H9 (cell line): ENCODE results near the gene ABT1. TPM values are rescaled to one million over a fixed set of nuclear protein-coding genes. Genes with fewer than 3 reads are reported as not detected.

Experiments used
- DNase-seq: peaks from one replicate; pipeline ENCODE4 v3.0.0-alpha.2; 2017
- H2AFZ ChIP-seq: one replicate; pipeline ENCODE4 v1.6.1; 2013; ENCODE audit warnings: mild to moderate bottlenecking, low read length, control low read depth, moderate library complexity
- H2AK5ac ChIP-seq: 2 replicates; pipeline ENCODE4 v1.6.1; 2013; ENCODE audit warnings: low read length, control low read depth, mixed read lengths; ENCODE audit not compliant: insufficient read length
- H2BK120ac ChIP-seq: one replicate; pipeline ENCODE4 v1.6.1; 2013; ENCODE audit warnings: low read depth, mild to moderate bottlenecking, low read length, control low read depth, inconsistent platforms; ENCODE audit not compliant: poor library complexity, severe bottlenecking
- H2BK12ac ChIP-seq: 2 replicates; pipeline ENCODE4 v1.6.1; 2013; ENCODE audit warnings: low read length, control low read depth, mixed read lengths, low read depth; ENCODE audit not compliant: insufficient read length
- H2BK15ac ChIP-seq: 2 replicates; pipeline ENCODE4 v1.6.1; 2013; ENCODE audit warnings: low read depth, low read length, control low read depth
- H2BK20ac ChIP-seq: one replicate; pipeline ENCODE4 v1.6.1; 2013; ENCODE audit warnings: low read depth, mild to moderate bottlenecking, low read length, control low read depth, inconsistent platforms; ENCODE audit not compliant: poor library complexity, severe bottlenecking
- H2BK5ac ChIP-seq: 2 replicates; pipeline ENCODE4 v1.6.1; 2013; ENCODE audit warnings: low read length, control low read depth, mixed read lengths; ENCODE audit not compliant: insufficient read length
- H3K14ac ChIP-seq: 2 replicates; pipeline ENCODE4 v1.6.1; 2013; ENCODE audit warnings: low read length, control low read depth; ENCODE audit not compliant: insufficient read depth
- H3K18ac ChIP-seq: 2 replicates; pipeline ENCODE4 v1.6.1; 2013; ENCODE audit warnings: low read depth, mild to moderate bottlenecking, mixed read lengths, low read length, control low read depth; ENCODE audit not compliant: insufficient read length
- H3K23ac ChIP-seq: 2 replicates; pipeline ENCODE4 v1.6.1; 2013; ENCODE audit warnings: low read length, control low read depth, mixed read lengths, low read depth; ENCODE audit not compliant: insufficient read length
- H3K23me2 ChIP-seq: 2 replicates; pipeline ENCODE4 v1.6.1; 2013; ENCODE audit warnings: low read depth, mild to moderate bottlenecking, mixed read lengths, low read length, control low read depth; ENCODE audit not compliant: insufficient read length, poor library complexity, severe bottlenecking
- H3K27ac ChIP-seq: 2 replicates; pipeline ENCODE4 v1.5.1; 2013; ENCODE audit warnings: low read length, control low read depth, mixed read lengths, low read depth; ENCODE audit not compliant: insufficient read length
- H3K27me3 ChIP-seq: 2 replicates; pipeline ENCODE4 v1.6.1; 2013; ENCODE audit warnings: low read length, control low read depth, inconsistent platforms; ENCODE audit not compliant: insufficient read depth
- H3K4ac ChIP-seq: 2 replicates; pipeline ENCODE4 v1.6.1; 2013; ENCODE audit warnings: low read depth, mild to moderate bottlenecking, control low read depth, inconsistent platforms, low read length, moderate library complexity
- H3K4me1 ChIP-seq: 2 replicates; pipeline ENCODE4 v1.6.1; 2013; ENCODE audit warnings: low read length, control low read depth, inconsistent platforms; ENCODE audit not compliant: insufficient read depth
- H3K4me2 ChIP-seq: 2 replicates; pipeline ENCODE4 v1.6.1; 2013; ENCODE audit warnings: low read length, control low read depth, mixed read lengths; ENCODE audit not compliant: insufficient read length, insufficient read depth
- H3K56ac ChIP-seq: 2 replicates; pipeline ENCODE4 v1.6.1; 2013; ENCODE audit warnings: low read depth, mild to moderate bottlenecking, mixed read lengths, low read length, control low read depth; ENCODE audit not compliant: insufficient read length
- H3K79me1 ChIP-seq: 2 replicates; pipeline ENCODE4 v1.6.1; 2013; ENCODE audit warnings: low read depth, mild to moderate bottlenecking, moderate library complexity, low read length, control low read depth, inconsistent platforms; ENCODE audit not compliant: insufficient read depth, poor library complexity, severe bottlenecking
- H3K79me2 ChIP-seq: 2 replicates; pipeline ENCODE4 v1.6.1; 2013; ENCODE audit warnings: low read length, control low read depth, inconsistent platforms; ENCODE audit not compliant: insufficient read depth
- H3K9ac ChIP-seq: 2 replicates; pipeline ENCODE4 v1.6.1; 2013; ENCODE audit warnings: low read length, control low read depth, mixed read lengths; ENCODE audit not compliant: insufficient read length; ENCODE audit errors: extremely low read depth
- H3K9me3 ChIP-seq: one replicate; pipeline ENCODE4 v1.6.1; 2013; ENCODE audit warnings: low read depth, low read length, inconsistent platforms; ENCODE audit not compliant: control insufficient read depth
- H3T11ph ChIP-seq: one replicate; pipeline ENCODE4 v1.6.1; 2013; ENCODE audit warnings: mild to moderate bottlenecking, low read length, control low read depth, inconsistent platforms
- H4K20me1 ChIP-seq: one replicate; pipeline ENCODE4 v1.6.1; 2013; ENCODE audit not compliant: control insufficient read depth, insufficient read length, insufficient read depth
- H4K5ac ChIP-seq: 2 replicates; pipeline ENCODE4 v1.6.1; 2013; ENCODE audit warnings: low read depth, mild to moderate bottlenecking, mixed read lengths, low read length, control low read depth; ENCODE audit not compliant: insufficient read length
- H4K8ac ChIP-seq: replicated peaks from 2 replicates; pipeline ENCODE4 v1.6.1; 2013; ENCODE audit warnings: low read length, control low read depth, mixed read lengths, low read depth; ENCODE audit not compliant: insufficient read length
- H4K91ac ChIP-seq: 2 replicates; pipeline ENCODE4 v1.6.1; 2013; ENCODE audit warnings: low read depth, mild to moderate bottlenecking, moderate library complexity, mixed read lengths, low read length, control low read depth; ENCODE audit not compliant: insufficient read length
- H3K27ac Mint-ChIP-seq, 3 experiments: 2 replicates in 2 of 3; 3 replicates in 1 of 3; pipeline ENCODE4 v1.8.0; 2020 to 2021; ENCODE audit warnings: mixed read lengths in 3 of 3, mild to moderate bottlenecking in 1 of 3, moderate library complexity in 1 of 3
- H3K27me3 Mint-ChIP-seq: 2 replicates; pipeline ENCODE4 v1.8.0; 2021; ENCODE audit warnings: low read depth, mild to moderate bottlenecking, moderate library complexity, mixed read lengths
- H3K36me3 Mint-ChIP-seq, 3 experiments: 2 replicates in 2 of 3; 3 replicates in 1 of 3; pipeline ENCODE4 v1.8.0; 2020 to 2021; ENCODE audit warnings: low read depth in 3 of 3, mixed read lengths in 3 of 3; ENCODE audit not compliant: insufficient read depth in 1 of 3
- H3K4me1 Mint-ChIP-seq, 2 experiments: 2 replicates each; pipeline ENCODE4 v1.8.0; 2020; ENCODE audit warnings: mixed read lengths in 2 of 2
- H3K4me3 Mint-ChIP-seq, 2 experiments: 2 replicates in 1 of 2; 3 replicates in 1 of 2; pipeline ENCODE4 v1.8.0; 2020 to 2021; ENCODE audit warnings: mild to moderate bottlenecking in 2 of 2, mixed read lengths in 2 of 2, moderate library complexity in 1 of 2
- H3K9me3 Mint-ChIP-seq, 2 experiments: 2 replicates in 1 of 2; 3 replicates in 1 of 2; pipeline ENCODE4 v1.8.0; 2020; ENCODE audit warnings: mild to moderate bottlenecking in 2 of 2, mixed read lengths in 2 of 2, moderate library complexity in 1 of 2
- WGBS: extraction: QIAGEN DNeasy Blood & Tissue Kit; methylation state at CpG from one replicate; pipeline ENCODE4 v1.1.7; 2013; ENCODE audit warnings: missing lambda C conversion rate, low lambda C conversion rate, mixed read lengths; ENCODE audit not compliant: insufficient read length; ENCODE audit errors: extremely low coverage; 5-methylcytosine and 5-hydroxymethylcytosine counted together
- total RNA-seq: library from RNA; stranded (reverse); gene quantifications from 2 replicates; pipeline ENCODE4 v1.2.1, GENCODE V29; 2021
- TF ChIP-seq, protein P1 (sequence below): fragments of 200-600 bp; sonication (generic); conservative IDR thresholded peaks from 3 replicates; pipeline ENCODE4 v1.8.0; 2021; ENCODE audit warnings: antibody characterized with exemption, mild to moderate bottlenecking

Gene ABT1
- total RNA-seq, 1 experiment from 2014 or later = 26.4 TPM

GRCh38 chr6:26595669-26596269 lies 984 bp upstream of the ABT1 start:
- H3K9me3 Mint-ChIP-seq = no peaks in the 10 kb centered on the region
- H2AFZ ChIP-seq = no peak overlapping the region

More at GRCh38 chr6:26595669-26596269, 984 bp upstream of the ABT1 start:
- Histone ChIP-seq H2BK12ac (no peak overlapping the region), H3K4me2 (peak overlapping the region; percentile 99), H3K56ac (no peak overlapping the region), H3K9ac (no peak overlapping the region), H2BK15ac (no peak overlapping the region), H2AK5ac (no peak overlapping the region), H2BK5ac (no peak overlapping the region), H3K9me3 (no peaks in the 10 kb centered on the region), H3K27me3 (no peaks in the 10 kb centered on the region), H3K14ac (no peak overlapping the region), H4K8ac (no peak overlapping the region), H3K27ac (no peak overlapping the region), H3K23me2 (peaks cover 21% of the 10 kb centered on the region), H4K20me1 (no peaks in the 10 kb centered on the region), H2BK20ac (no peak overlapping the region), H4K91ac (no peak overlapping the region), H3T11ph (no peak overlapping the region), H3K79me1 (peaks cover 5% of the 10 kb centered on the region), H3K4ac (no peak overlapping the region), H4K5ac (no peak overlapping the region), H3K79me2 (peaks cover 3% of the 10 kb centered on the region; the same call in 1 of the 2 replicates), H3K4me1 (no peaks in the 10 kb centered on the region; the same call in 1 of the 2 replicates), H2BK120ac (no peak overlapping the region), H3K18ac (no peak overlapping the region), H3K23ac (no peak overlapping the region)
- WGBS = no CpG with 5 or more reads among the region's 39 CpGs
- H3K27ac Mint-ChIP-seq = no peak overlapping the region
- DNase-seq = peak; percentile 94
- peaks cover 5 to 18% (median 14%) of the 10 kb centered on the region in 3 experiments; a peak in 6 of 7 replicates for H3K36me3 Mint-ChIP-seq
- H3K4me3 Mint-ChIP-seq = no peak overlapping the region
- H3K27me3 Mint-ChIP-seq = peaks cover 5% of the 10 kb centered on the region; the same call in 1 of the 2 replicates
- H3K4me1 Mint-ChIP-seq = peaks cover 9 to 11% of the 10 kb centered on the region in 2 experiments
- TF ChIP-seq, protein P1, sequence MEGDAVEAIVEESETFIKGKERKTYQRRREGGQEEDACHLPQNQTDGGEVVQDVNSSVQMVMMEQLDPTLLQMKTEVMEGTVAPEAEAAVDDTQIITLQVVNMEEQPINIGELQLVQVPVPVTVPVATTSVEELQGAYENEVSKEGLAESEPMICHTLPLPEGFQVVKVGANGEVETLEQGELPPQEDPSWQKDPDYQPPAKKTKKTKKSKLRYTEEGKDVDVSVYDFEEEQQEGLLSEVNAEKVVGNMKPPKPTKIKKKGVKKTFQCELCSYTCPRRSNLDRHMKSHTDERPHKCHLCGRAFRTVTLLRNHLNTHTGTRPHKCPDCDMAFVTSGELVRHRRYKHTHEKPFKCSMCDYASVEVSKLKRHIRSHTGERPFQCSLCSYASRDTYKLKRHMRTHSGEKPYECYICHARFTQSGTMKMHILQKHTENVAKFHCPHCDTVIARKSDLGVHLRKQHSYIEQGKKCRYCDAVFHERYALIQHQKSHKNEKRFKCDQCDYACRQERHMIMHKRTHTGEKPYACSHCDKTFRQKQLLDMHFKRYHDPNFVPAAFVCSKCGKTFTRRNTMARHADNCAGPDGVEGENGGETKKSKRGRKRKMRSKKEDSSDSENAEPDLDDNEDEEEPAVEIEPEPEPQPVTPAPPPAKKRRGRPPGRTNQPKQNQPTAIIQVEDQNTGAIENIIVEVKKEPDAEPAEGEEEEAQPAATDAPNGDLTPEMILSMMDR = peak; percentile 98
